Fibroblast of lung (primary cell): ENCODE results near the gene MT3. TPM values are rescaled to one million over a fixed set of nuclear protein-coding genes. Genes with fewer than 3 reads are reported as not detected.

Source experiments
- DNase-seq, 2 donors: peaks; one replicate each; pipeline versions ENCODE4 v3.0.0 to v3.0.0-alpha.2; 2010; ENCODE audit warnings: low read depth in 2 of 2
- H2AFZ ChIP-seq: 2 replicates; pipeline ENCODE4 v1.5.1; 2012; ENCODE audit warnings: low read length, control low read depth, inconsistent platforms
- H3K27ac ChIP-seq: 2 replicates; pipeline ENCODE4 v1.5.1; 2011; ENCODE audit warnings: low read length, control low read depth; ENCODE audit not compliant: insufficient read depth
- H3K27me3 ChIP-seq: 2 replicates; pipeline ENCODE4 v1.5.1; 2011; ENCODE audit warnings: mild to moderate bottlenecking, low read length; ENCODE audit not compliant: control insufficient read depth, insufficient read depth
- H3K36me3 ChIP-seq: 2 replicates; pipeline ENCODE4 v1.5.1; 2011; ENCODE audit warnings: low read length; ENCODE audit not compliant: control insufficient read depth, insufficient read depth
- H3K4me1 ChIP-seq: 2 replicates; pipeline ENCODE4 v1.5.1; 2011; ENCODE audit warnings: low read length; ENCODE audit not compliant: control insufficient read depth, insufficient read depth; ENCODE audit errors: extremely low read depth
- H3K4me2 ChIP-seq: 2 replicates; pipeline ENCODE4 v1.5.1; 2011; ENCODE audit warnings: low read length, control low read depth; ENCODE audit not compliant: insufficient read depth; ENCODE audit errors: extremely low read depth
- H3K4me3 ChIP-seq, 4 experiments: fragments of 200-600 bp in 1 of 4; sonication (generic) in 1 of 4; replicated peaks in 1 of 4; 2 replicates each; pipeline ENCODE4 v1.5.1; 2011 to 2016; ENCODE audit warnings: low read length in 4 of 4, low read depth in 3 of 4, mild to moderate bottlenecking in 3 of 4, control low read depth in 2 of 4, inconsistent platforms in 1 of 4, mixed read lengths in 1 of 4; ENCODE audit not compliant: insufficient read depth in 1 of 4; ENCODE audit errors: control extremely low read depth in 1 of 4
- H3K79me2 ChIP-seq: 2 replicates; pipeline ENCODE4 v1.5.1; 2012; ENCODE audit warnings: mild to moderate bottlenecking, low read length, inconsistent platforms; ENCODE audit not compliant: control insufficient read depth, insufficient read depth
- H3K9ac ChIP-seq: 2 replicates; pipeline ENCODE4 v1.5.1; 2011; ENCODE audit warnings: mild to moderate bottlenecking, low read length, control low read depth; ENCODE audit not compliant: insufficient read depth
- H3K9me3 ChIP-seq: 2 replicates; pipeline ENCODE4 v1.5.1; 2012; ENCODE audit warnings: low read depth, low read length; ENCODE audit not compliant: control insufficient read depth, insufficient read depth
- H4K20me1 ChIP-seq: 2 replicates; pipeline ENCODE4 v1.5.1; 2011; ENCODE audit warnings: low read length; ENCODE audit not compliant: control insufficient read depth, insufficient read depth; ENCODE audit errors: extremely low read depth
- EZH2 ChIP-seq: IDR thresholded peaks from 2 replicates; pipeline ENCODE4 v1.5.1; 2012; ENCODE audit warnings: low read length, control low read depth, mild to moderate bottlenecking; ENCODE audit errors: missing control alignments
- polyA plus RNA-seq, 2 donors: library from polyadenylated mRNA; depleted of rRNA in 1 of 2; stranded (reverse) in 1 of 2; unstranded in 1 of 2; fragments of >200 nt; gene quantifications; 2 replicates each; pipeline ENCODE4 v1.2.1, GENCODE V29; 2011 to 2012; ENCODE audit warnings: missing spikeins in 1 of 2
- total RNA-seq: library from RNA; depleted of rRNA; stranded (reverse); fragments of >200 nt; gene quantifications from 2 replicates; pipeline ENCODE4 v1.2.1, GENCODE V29; 2014
- TF ChIP-seq, protein P1 (sequence below), 2 donors: IDR thresholded peaks in 1 of 2; conservative IDR thresholded peaks in 1 of 2; 1 replicate in 1 of 2; 2 replicates in 1 of 2; pipeline ENCODE4 v1.5.1; 2011 to 2012; ENCODE audit warnings: low read length in 2 of 2, control low read depth in 1 of 2, inconsistent platforms in 1 of 2, low read depth in 1 of 2, mild to moderate bottlenecking in 1 of 2

MT3 gene
- total and polyA plus RNA-seq, 2 donors (not counting 1 experiment from before 2014, with no cell fraction given) = not detected

DNA sequence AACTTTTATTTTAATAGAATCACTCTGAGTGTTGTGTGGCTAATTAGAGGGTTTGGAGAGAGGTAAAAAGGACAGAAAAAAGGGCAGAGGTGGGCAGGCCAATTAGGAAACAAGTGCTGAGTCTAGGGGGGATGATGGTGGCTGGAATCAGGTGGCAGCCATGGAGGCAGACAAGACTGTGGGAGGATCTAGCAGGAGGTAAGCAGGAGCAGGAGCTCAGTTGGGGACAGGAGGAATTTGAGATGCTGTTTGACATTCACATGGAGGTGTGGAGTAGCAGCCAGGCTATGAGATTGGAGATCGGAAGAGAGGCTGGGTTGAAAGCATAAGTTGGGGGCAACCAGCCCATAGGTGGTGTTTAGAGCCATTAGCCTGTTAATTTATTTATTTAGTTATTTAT is 28.2 kb upstream of the MT3 start:
- Histone ChIP-seq H3K4me3 (no peak overlapping the region), H3K9ac (no peak overlapping the region), H3K79me2 (no peaks in the 10 kb centered on the region), H3K4me1 (peaks cover 2% of the 10 kb centered on the region), H3K36me3 (no peaks in the 10 kb centered on the region), H4K20me1 (no peaks in the 10 kb centered on the region), H2AFZ (no peak overlapping the region), H3K27ac (no peak overlapping the region), H3K4me2 (no peak overlapping the region), H3K9me3 (no peaks in the 10 kb centered on the region), H3K27me3 (peaks cover 6% of the 10 kb centered on the region)
- TF ChIP-seq EZH2 = no peak
- TF ChIP-seq, protein P1, sequence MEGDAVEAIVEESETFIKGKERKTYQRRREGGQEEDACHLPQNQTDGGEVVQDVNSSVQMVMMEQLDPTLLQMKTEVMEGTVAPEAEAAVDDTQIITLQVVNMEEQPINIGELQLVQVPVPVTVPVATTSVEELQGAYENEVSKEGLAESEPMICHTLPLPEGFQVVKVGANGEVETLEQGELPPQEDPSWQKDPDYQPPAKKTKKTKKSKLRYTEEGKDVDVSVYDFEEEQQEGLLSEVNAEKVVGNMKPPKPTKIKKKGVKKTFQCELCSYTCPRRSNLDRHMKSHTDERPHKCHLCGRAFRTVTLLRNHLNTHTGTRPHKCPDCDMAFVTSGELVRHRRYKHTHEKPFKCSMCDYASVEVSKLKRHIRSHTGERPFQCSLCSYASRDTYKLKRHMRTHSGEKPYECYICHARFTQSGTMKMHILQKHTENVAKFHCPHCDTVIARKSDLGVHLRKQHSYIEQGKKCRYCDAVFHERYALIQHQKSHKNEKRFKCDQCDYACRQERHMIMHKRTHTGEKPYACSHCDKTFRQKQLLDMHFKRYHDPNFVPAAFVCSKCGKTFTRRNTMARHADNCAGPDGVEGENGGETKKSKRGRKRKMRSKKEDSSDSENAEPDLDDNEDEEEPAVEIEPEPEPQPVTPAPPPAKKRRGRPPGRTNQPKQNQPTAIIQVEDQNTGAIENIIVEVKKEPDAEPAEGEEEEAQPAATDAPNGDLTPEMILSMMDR (conservative IDR thresholded peaks at IDR 0.05 in 1 of 2, IDR thresholded peaks at IDR 0.05 in 1 of 2; ENCODE audit: low read depth in 1 of 2, low read length in 2 of 2) = no peak
- DNase-seq = no peak

DNA sequence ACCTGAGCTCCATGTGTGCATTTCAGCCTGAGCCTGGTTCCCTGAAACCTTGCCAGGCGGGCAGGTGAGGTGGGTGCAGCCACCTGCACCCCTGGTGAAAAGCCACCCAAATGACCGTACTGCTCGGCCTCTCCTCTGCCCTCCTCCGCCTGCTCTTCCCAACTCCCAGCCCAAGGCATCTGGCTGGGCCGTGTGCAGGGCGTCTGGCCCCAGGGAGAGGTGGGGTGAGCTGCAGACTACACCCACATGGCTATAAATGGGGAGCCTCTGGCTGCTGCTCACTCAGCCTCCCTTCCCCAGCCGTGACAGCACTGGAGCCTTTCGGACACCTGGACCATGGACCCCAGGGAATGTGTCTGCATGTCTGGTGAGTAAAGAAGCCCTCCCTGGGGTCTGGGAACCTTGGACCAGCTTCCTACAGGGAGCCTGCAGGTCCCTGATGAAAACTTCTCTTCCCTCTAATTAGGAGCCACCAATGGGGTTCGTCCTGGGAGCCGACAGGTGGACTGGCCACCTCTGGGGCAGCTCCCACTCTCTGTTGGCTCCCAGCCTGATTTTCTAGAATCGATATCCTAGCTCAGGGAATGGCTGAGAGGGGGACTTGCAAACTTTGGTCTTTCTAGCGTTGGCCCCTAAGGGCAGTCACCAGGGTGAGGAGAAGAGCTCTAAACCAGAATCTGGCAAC is 24.4 kb upstream of the MT3 start, which contains the start of gene MT4:
Gene MT4, plus strand, starts transcription at position 281 of the 685 bp plus-strand sequence. Its CDS starts 56 bp downstream, at position 337.
- Histone ChIP-seq H3K9ac (no peak within 1 kb of the TSS), H3K4me2 (no peak within 1 kb of the TSS), H2AFZ (no peak within 1 kb of the TSS), H3K4me1 (no peaks in the 10 kb centered on the region), H3K4me3 (no peak within 1 kb of the TSS), H3K79me2 (no peaks in the 10 kb centered on the region), H3K27me3 (peaks cover 19% of the 10 kb centered on the region), H4K20me1 (no peaks in the 10 kb centered on the region), H3K9me3 (no peaks in the 10 kb centered on the region), H3K27ac (no peak within 1 kb of the TSS), H3K36me3 (no peaks in the 10 kb centered on the region)
- DNase-seq = no peak
- TF ChIP-seq EZH2 = no peak
- TF ChIP-seq, protein P1 (conservative IDR thresholded peaks at IDR 0.05 in 1 of 2, IDR thresholded peaks at IDR 0.05 in 1 of 2; ENCODE audit: low read depth in 1 of 2, low read length in 2 of 2) = no peak

GRCh38 chr16:56569971-56570370 is 19.4 kb upstream of the MT3 start:
- no peak for DNase-seq
- Histone ChIP-seq H3K36me3 (no peaks in the 10 kb centered on the region), H3K27me3 (peaks cover 22% of the 10 kb centered on the region), H3K9ac (no peak overlapping the region), H3K4me2 (no peak overlapping the region), H3K79me2 (no peaks in the 10 kb centered on the region), H3K4me1 (no peaks in the 10 kb centered on the region), H3K27ac (no peak overlapping the region), H4K20me1 (no peaks in the 10 kb centered on the region), H2AFZ (no peak overlapping the region), H3K4me3 (no peak overlapping the region), H3K9me3 (no peaks in the 10 kb centered on the region)
- TF ChIP-seq, protein P1 (conservative IDR thresholded peaks at IDR 0.05 in 1 of 2, IDR thresholded peaks at IDR 0.05 in 1 of 2; ENCODE audit: low read depth in 1 of 2, low read length in 2 of 2) = no peak
- TF ChIP-seq EZH2 = no peak
